Measurements from ENCODE around the gene OTOS. TPM values are rescaled to one million over a fixed set of nuclear protein-coding genes. Genes with fewer than 3 reads are reported as not detected.

Gene OTOS
- polyA plus RNA-seq, 1 experiment = not detected

DNA sequence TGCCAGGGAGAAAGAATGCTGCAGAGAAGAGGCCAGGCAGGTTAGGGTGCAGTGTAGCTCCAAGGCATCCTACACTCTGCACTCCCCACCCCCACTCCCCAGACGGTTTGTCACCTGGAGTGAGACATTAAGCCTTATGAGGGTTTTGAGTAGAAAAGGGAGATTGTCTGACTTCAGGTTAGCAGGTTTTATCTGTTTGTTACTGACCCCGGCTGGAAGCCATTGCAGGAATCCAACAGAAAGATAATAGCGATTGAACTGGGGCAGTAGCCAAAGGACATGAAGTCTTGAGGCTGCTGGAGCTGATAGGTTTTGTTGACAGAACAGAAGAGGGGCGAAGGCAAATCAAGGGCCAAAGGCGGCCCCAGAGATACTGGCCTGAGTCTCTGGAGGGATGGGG lies 51.2 kb downstream of the OTOS start:
- H3K27me3 ChIP-seq (ENCODE audit: control insufficient read depth, insufficient read depth, low read length) = 0 out of 2 replicates have a peak, but pooled peaks cover 2% of the 10 kb centered on the region
- no peaks in the 10 kb centered on the region for H3K36me3 ChIP-seq (ENCODE audit: control insufficient read depth, insufficient read depth, low read length)
- DNase-seq (ENCODE audit: low read depth) = no peak
- TF ChIP-seq CTCF (IDR thresholded peaks at IDR 0.05; ENCODE audit: insufficient read depth, low read depth, low read length) = no peak
- no peak overlapping the region for H3K4me3 ChIP-seq (ENCODE audit: low read depth, low read length)
- ChIA-PET POLR2A (no interaction called here), CTCF (no interaction called here)

Other genes starting within 250 kb of the OTOS start
- 92.8 and 115 TPM in 2 replicates for gene NDUFA10, start 115.3 kb downstream of the OTOS start, polyA plus RNA-seq (2011; rRNA removed)
- not detected in 2 replicates for gene OR6B2, start 110.2 kb downstream of the OTOS start, polyA plus RNA-seq (2011; rRNA removed)
- gene OR6B3, start 87.1 kb downstream of the OTOS start, polyA plus RNA-seq (2011; rRNA removed) = not detected in 2 replicates
- gene COPS9, start 4.4 kb downstream of the OTOS start, polyA plus RNA-seq (2011; rRNA removed) = 317 and 334 TPM in 2 replicates